Measurements from ENCODE around the gene CDK15. TPM values are rescaled to one million over a fixed set of nuclear protein-coding genes. Genes with fewer than 3 reads are reported as not detected.

The CDK15 gene
- polyA plus RNA-seq, 1 donor from 2014 or later: not detected

DNA sequence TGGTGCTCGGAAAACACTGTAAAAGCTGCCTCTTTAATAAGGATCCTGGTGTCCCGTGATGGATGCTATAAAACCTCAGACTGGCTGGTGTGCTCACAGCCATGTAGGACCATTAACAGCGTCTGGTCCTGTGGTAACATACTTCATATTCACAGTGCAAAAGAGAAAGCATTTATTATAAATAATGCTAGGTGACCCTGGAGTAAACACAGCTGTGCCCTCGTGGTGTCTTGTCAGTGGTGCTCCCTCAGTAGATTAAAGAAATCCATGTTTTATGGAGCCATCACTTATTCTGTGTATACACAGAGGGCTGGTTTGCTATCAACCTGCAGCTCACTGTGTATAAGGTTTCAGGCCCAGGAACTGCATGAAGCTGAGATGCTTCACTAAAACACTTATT, 106.9 kb downstream of the CDK15 start:
- Mint-ChIP-seq H3K4me1 (peaks cover 7 to 10% (median 7%) of the 10 kb centered on the region in 3 donors), H3K27me3 (no peaks in the 10 kb centered on the region), H3K36me3 (peaks cover 4% of the 10 kb centered on the region), H3K9me3 (no peaks in the 10 kb centered on the region), H3K27ac (peak overlapping the region in 1 of 3 donors; percentile 3), H3K4me3 (no peak overlapping the region)

DNA sequence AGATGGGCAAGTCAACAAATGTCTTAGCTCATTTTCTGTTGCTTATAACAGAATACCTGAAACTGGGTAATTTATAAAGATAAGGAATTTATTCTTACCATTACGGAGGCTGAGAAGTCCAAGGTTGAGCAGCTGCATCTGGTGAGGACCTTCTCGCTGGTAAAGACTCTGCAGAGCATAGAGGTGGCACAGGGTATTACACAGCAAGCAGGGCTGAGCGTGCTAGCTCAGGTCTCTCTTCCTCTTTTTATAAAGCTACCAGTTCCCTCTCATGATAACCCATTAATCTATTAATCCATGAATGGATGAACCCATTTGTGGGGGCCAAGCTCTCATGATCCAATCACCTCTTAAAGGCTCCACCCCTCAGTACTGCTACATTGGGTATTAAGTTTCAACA, 109.1 kb downstream of the CDK15 start:
- Mint-ChIP-seq H3K4me1 (peaks cover 0 to 4% (median 0%) of the 10 kb centered on the region in 3 donors), H3K4me3 (no peak overlapping the region), H3K27ac (no peak overlapping the region), H3K27me3 (no peaks in the 10 kb centered on the region), H3K9me3 (no peaks in the 10 kb centered on the region), H3K36me3 (peaks cover 4% of the 10 kb centered on the region)

DNA sequence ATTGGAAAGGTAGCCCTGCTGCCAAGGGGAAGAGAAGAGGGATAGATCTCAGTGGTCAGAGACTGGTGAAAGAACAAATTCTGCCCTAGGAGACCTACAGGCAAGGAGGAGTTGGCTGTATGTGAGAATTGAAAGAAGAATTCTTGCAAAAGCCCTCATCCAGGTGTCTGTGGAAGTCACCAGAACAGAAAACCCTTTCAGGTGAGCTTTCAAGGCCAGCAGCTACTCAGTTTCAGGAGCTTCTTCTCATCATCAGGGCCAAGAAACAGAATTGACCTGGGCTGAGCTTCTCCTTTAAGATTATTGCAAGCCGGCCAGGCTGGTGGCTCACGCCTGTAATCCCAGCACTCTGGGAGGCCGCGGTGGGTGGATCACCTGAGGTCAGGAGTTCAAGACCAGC, 110.2 kb downstream of the CDK15 start:
- no peaks in the 10 kb centered on the region for H3K9me3 Mint-ChIP-seq
- H3K4me3 Mint-ChIP-seq: no peak overlapping the region
- H3K27ac Mint-ChIP-seq: no peak overlapping the region
- peaks cover 4% of the 10 kb centered on the region for H3K27me3 Mint-ChIP-seq
- peaks cover 0 to 2% (median 0%) of the 10 kb centered on the region in 3 donors for H3K4me1 Mint-ChIP-seq
- H3K36me3 Mint-ChIP-seq: no peaks in the 10 kb centered on the region

DNA sequence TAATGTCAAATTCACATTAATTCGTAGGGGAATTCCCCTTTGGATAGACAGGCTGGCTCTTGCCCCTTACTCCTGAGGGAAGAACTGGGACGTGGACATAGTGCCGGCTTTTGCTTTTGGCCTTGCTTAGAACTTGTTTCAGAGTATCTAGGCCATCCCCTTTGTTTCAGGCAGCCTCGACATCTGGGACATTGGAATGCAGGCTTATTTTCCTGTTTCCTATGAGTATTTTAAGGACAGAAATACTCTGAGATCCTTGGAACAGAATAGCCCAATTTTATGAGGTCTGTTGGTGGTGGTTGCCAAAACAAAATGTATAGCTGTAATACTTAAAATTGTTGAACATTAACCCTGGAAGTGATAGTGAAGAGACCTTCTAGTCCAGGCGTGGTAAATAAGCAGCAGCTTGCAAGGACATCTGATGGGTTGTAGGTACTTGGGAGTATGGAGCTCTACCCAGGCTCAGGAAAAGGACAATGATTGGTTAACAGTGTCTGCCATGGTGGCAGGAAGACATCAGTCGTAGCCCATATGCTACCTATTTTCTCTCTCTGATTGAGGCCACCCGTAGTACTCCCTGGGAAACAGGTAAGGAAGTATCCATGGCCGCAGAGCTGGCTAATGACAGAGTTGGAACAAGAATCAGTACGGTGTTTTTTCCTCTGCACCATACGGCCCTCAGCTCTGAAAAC, 112.4 kb downstream of the CDK15 start:
- H3K27me3 Mint-ChIP-seq: peaks cover 14% of the 10 kb centered on the region
- no peak overlapping the region for H3K27ac Mint-ChIP-seq
- H3K9me3 Mint-ChIP-seq: peaks cover 0 to 2% (median 0%) of the 10 kb centered on the region in 3 donors
- no peak overlapping the region for H3K4me3 Mint-ChIP-seq
- H3K36me3 Mint-ChIP-seq: no peaks in the 10 kb centered on the region
- peaks cover 0 to 2% (median 0%) of the 10 kb centered on the region in 3 donors for H3K4me1 Mint-ChIP-seq

DNA sequence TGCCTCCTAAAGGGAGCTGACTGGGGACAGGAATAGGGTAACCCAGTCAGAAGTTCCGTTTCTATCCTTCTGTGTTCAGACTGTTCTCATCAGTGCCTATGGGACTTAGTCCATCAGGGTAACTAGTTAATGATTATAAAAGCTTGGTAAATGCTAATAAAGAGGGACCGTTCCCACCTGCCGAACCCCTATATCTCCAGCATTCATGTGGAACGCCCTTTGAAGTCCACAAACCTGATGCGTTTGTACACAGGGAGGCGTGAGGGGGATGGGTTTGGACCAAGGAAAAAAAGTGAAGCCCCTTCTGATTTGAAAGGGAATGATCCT, 112.9 kb downstream of the CDK15 start:
- H3K9me3 Mint-ChIP-seq: peaks cover 0 to 2% (median 0%) of the 10 kb centered on the region in 3 donors
- H3K27me3 Mint-ChIP-seq: peaks cover 14% of the 10 kb centered on the region
- no peak overlapping the region for H3K27ac Mint-ChIP-seq
- H3K36me3 Mint-ChIP-seq: no peaks in the 10 kb centered on the region
- peaks cover 0 to 2% (median 0%) of the 10 kb centered on the region in 3 donors for H3K4me1 Mint-ChIP-seq
- no peak overlapping the region for H3K4me3 Mint-ChIP-seq

DNA sequence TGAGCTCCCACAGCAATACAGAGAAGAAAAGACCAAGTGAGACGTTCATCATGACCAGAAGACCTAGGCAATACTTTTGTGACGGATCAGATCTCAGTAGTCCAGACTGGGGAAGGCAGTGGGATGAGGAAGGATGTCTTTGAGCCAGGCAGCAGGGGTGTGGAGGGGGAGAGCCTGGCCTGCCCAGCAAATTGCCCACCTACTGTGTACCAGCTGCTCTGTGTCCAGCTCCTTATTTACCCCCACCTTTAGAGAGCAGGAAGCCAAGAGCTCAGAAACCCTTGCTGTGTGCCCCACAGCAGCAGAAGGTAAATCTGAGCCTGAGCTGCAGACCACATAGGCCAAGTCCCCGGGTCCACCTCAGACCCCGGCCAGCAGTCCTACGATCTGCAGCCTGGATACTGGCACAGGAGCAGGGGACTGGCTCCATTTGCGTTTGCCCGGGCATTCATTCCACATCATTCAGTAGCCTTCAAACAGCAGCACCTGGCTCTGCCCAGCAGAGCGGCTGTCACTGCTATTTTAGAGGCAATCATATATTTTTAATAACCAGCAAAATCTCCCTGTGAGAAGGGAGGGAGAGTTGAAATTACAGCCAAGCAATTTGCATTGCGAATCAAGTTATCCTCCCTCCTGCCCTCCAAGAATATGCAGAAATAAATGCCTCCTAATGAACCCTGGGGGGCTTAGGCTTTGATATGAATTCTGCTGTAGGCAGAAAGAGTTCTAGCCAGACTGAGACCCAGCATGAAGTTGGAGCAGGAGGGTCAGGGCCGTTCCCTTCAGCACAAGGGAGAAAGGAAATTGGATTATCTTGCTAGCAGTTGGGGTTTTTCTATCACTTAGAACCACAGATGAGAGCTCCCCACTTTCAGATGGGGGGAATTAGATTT, 117.3 kb downstream of the CDK15 start:
- no peak overlapping the region for H3K27ac Mint-ChIP-seq
- peaks cover 16% of the 10 kb centered on the region for H3K27me3 Mint-ChIP-seq
- H3K4me1 Mint-ChIP-seq: peaks cover 0 to 4% (median 0%) of the 10 kb centered on the region in 3 donors
- peaks cover 1% of the 10 kb centered on the region for H3K36me3 Mint-ChIP-seq
- H3K4me3 Mint-ChIP-seq: peak overlapping the region in 1 of 4 donors; percentile 40
- peaks cover 0 to 2% (median 0%) of the 10 kb centered on the region in 3 donors for H3K9me3 Mint-ChIP-seq

DNA sequence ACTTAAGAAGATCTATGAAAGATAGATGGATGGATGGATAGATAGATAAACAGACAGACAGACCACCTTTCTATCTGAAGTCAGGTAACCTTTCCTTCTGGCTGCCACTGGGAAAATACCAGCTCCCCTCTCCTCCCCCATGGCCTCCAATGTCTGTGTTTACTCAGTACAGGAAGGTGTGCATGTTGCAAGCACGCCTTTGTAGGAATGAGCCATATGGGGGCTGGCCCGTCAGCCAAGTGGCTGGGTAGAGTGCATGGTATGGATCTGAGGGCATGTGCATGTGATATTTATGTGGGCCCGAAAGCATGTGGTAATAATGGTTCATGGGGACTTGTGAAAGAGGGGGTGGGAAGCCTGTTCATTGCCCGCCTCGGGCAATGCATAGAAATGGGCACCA, 118.1 kb downstream of the CDK15 start:
- Mint-ChIP-seq H3K27ac (no peak overlapping the region), H3K27me3 (peaks cover 18% of the 10 kb centered on the region), H3K9me3 (peaks cover 0 to 2% (median 0%) of the 10 kb centered on the region in 3 donors), H3K36me3 (peaks cover 1% of the 10 kb centered on the region), H3K4me1 (peaks cover 0 to 4% (median 0%) of the 10 kb centered on the region in 3 donors), H3K4me3 (no peak overlapping the region)

DNA sequence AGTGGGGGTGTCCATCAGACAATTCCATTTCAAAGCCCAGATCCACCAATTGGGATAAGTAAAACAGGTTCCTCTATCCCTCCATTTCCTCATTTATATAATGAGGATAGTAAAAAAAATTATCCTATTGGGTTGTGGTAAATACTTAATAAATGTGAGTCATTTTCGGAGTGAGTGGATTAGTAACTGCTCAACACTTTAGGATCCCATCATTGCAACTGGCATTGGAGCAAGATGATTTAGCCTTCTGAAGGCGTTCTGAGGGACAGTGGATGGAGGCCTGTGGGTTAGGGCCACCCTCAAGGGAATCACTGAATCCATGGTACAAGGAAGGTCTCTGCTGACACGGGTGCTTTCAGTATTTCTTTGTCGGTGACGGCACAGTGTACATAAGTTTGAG, 118.7 kb downstream of the CDK15 start:
- peaks cover 0 to 4% (median 0%) of the 10 kb centered on the region in 3 donors for H3K4me1 Mint-ChIP-seq
- peaks cover 20% of the 10 kb centered on the region for H3K27me3 Mint-ChIP-seq
- H3K9me3 Mint-ChIP-seq: peaks cover 0 to 2% (median 0%) of the 10 kb centered on the region in 3 donors
- no peak overlapping the region for H3K4me3 Mint-ChIP-seq
- peaks cover 1% of the 10 kb centered on the region for H3K36me3 Mint-ChIP-seq
- no peak overlapping the region for H3K27ac Mint-ChIP-seq

DNA sequence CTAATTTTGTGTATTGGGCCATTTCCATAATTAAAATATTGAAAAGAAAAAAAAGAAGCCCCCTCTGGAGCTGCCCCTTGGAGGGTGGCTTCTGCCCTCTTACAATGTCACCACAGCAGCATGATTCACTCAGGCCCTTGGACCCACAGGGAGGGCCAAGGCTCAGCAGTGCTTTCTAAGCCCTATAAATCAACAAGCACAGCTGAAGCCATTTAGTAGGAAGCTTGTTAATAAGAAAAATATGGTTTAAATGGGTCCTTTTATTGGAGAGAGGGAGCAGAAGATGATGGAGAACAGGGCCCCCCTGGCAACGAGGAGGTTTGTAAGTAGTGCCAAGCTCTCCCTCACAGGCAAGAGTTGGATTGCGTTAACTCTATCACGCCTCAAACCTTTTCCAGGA, 119.7 kb downstream of the CDK15 start:
- Mint-ChIP-seq H3K9me3 (peaks cover 0 to 2% (median 0%) of the 10 kb centered on the region in 3 donors), H3K36me3 (peaks cover 1% of the 10 kb centered on the region), H3K4me1 (peaks cover 0 to 1% (median 0%) of the 10 kb centered on the region in 3 donors), H3K27me3 (peaks cover 22% of the 10 kb centered on the region), H3K4me3 (no peak overlapping the region), H3K27ac (peak overlapping the region in 1 of 3 donors; percentile 36)

DNA sequence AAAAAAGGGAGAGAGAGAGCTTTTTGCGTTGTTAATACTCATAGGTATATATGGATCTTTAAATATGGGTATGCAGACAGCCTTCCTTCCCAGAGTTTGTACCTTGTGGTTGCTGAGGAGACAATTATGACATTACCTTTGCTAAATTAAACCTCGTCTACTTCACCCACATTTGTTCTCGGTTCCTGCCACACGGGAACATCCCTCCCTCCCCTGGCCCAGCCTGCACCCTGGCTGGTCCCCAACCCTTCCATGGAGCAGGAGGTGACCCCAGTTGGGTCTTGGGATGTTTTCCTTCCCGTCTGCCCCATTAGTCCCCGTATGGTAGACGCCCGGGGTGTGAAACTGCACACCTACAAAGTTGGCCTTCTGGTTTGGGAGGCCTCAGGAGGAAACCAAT, 122.0 kb downstream of the CDK15 start:
- Mint-ChIP-seq H3K27me3 (peaks cover 13% of the 10 kb centered on the region), H3K4me3 (no peak overlapping the region)

DNA sequence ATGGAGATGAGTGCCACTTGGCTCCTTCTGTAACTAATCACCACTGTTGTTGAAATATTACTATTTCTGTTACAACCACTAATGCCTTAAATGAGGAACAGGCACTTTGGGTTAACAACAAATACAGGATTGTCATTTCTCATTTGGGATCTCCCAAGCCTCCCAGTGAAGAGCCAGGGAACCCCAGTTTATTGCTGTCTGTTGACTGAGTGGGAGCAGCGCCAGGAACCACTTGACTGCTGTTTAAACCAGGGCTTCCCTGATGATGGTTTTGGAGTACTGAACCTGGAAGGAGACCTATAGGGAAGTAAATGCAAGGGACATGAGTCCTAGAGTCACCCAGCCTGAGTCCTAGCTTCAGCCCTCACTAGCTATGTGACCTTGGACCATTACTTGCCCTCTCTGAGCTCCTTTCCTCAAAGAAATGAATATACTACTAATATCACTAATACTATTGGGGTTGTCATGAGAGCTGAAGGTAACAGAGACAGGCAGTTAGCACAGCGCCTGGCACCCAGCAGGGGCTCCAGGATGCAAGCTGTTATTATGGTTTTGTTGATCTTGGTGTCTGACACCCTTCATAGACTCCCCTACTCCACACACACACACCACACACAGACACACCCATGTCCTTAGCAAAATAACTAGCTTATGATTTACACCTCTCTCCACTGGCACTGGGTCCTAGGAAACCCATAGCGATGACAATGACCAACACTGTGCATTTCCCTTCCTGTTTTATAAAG, 123.1 kb downstream of the CDK15 start:
- Mint-ChIP-seq H3K4me3 (no peak overlapping the region), H3K27ac (no peak overlapping the region), H3K27me3 (peaks cover 16% of the 10 kb centered on the region), H3K36me3 (peaks cover 1% of the 10 kb centered on the region), H3K9me3 (no peaks in the 10 kb centered on the region), H3K4me1 (peaks cover 0 to 1% (median 0%) of the 10 kb centered on the region in 3 donors)

More for the DNA sequence above, 122.0 kb downstream of the CDK15 start:
- Mint-ChIP-seq H3K4me1 (peaks cover 0 to 1% (median 0%) of the 10 kb centered on the region in 3 donors), H3K9me3 (no peaks in the 10 kb centered on the region), H3K27ac (no peak overlapping the region), H3K36me3 (peaks cover 1% of the 10 kb centered on the region)

DNA sequence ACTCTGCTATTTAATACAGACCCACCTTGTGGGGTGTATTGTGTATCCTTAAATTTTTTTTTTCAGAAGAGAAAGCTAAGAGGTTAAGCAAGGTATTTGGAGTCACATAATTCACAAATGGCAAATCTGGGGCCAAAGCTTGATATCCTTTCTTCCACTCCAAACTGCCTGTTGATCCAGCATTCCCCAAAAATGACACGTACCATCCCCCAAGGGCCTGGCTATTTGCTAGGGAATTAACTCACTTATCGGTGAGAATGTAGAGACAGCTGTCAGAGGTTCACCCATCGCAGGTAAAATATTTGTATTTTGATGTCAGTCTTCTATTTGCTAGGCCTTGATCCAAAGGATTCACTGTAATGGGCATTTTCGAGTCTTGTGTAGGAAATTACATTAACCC, 123.7 kb downstream of the CDK15 start:
- Mint-ChIP-seq H3K9me3 (peaks cover 0 to 1% (median under 1%) of the 10 kb centered on the region in 3 donors), H3K27ac (no peak overlapping the region), H3K27me3 (peaks cover 16% of the 10 kb centered on the region), H3K4me3 (no peak overlapping the region), H3K36me3 (peaks cover 1% of the 10 kb centered on the region), H3K4me1 (peaks cover 0 to 1% (median 0%) of the 10 kb centered on the region in 3 donors)

DNA sequence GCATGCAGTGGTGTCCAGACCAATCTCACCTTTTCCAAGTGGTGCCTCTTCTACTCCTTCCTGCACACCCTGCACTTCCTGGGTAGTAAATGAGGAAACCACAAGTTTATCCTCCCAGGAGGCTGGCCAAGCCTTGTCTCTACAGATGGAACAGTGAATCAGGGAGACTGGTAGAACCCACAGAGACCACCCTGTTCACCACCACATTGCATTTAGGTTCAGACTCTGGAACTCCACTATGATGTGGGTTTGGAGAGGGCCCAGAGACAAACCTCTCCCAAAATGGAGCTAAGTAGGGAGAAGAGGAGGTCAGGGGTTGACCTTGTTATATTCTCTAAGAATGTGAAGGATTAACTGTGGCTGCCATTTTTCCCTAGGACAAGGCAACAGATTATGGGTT, 124.5 kb downstream of the CDK15 start:
- Mint-ChIP-seq H3K4me3 (no peak overlapping the region), H3K27me3 (peaks cover 18% of the 10 kb centered on the region), H3K36me3 (peaks cover 3% of the 10 kb centered on the region), H3K9me3 (peaks cover 3 to 7% (median 4%) of the 10 kb centered on the region in 3 donors), H3K27ac (no peak overlapping the region), H3K4me1 (peaks cover 0 to 1% (median 0%) of the 10 kb centered on the region in 3 donors)

DNA sequence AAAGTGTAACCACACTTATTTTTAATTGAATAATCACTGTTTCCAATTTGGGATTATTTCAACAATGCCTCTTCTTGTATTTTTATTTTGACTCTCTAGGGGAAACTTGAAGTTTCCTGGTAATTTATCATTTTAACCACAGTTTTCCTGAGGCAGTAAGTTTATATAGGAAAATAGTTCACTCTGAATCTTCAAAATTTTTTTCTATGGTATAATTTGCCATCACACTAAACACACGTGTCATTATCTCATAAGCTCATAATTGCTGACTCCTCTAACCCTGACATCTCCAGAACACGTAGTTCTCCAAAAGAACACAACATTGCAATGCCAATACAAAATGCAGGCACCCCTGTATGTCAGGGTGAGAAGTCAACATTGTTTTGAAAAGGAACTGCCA, 125.1 kb downstream of the CDK15 start:
- Mint-ChIP-seq H3K36me3 (peaks cover 3% of the 10 kb centered on the region), H3K4me3 (no peak overlapping the region), H3K4me1 (peaks cover 0 to 1% (median 0%) of the 10 kb centered on the region in 3 donors), H3K27me3 (peaks cover 17% of the 10 kb centered on the region), H3K27ac (no peak overlapping the region), H3K9me3 (peaks cover 3 to 7% (median 4%) of the 10 kb centered on the region in 3 donors)

DNA sequence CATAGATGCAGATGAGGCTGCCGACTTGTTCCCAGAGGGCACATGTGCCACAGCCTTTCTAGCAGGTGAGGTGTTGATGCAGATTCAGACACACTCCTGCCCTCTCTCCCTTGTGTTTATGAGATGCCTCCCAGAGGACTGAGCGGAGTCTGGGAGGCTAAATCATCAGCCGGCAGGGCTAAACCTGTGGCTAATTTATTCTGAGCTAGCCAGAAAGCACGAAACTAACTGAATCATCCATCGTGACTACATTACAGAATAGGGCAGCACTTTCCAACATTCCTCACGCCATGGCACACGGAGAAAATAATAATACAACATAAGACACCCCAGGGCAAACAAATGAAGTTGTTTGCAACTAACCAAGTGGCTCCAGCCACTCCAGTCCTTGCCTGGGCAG, 125.6 kb downstream of the CDK15 start:
- Mint-ChIP-seq H3K9me3 (peaks cover 3 to 7% (median 4%) of the 10 kb centered on the region in 3 donors), H3K27me3 (peaks cover 20% of the 10 kb centered on the region), H3K4me1 (peaks cover 0 to 1% (median 0%) of the 10 kb centered on the region in 3 donors), H3K27ac (no peak overlapping the region), H3K4me3 (no peak overlapping the region), H3K36me3 (peaks cover 3% of the 10 kb centered on the region)

Measured in IgD-negative memory B cell (primary cell).